K562 (cell line): ENCODE data around the gene VASH2. TPM values are rescaled to one million over a fixed set of nuclear protein-coding genes. Genes with fewer than 3 reads are reported as not detected.

Experiments used
- ATAC-seq: fragments of 200-7000 bp; cut with Tn5 transposase; 3 replicates; pipeline ENCODE4 v1.9.1; 2020; ENCODE audit warnings: moderate library complexity
- BruUV-seq: library from RNA; stranded (reverse); fragments of 400-500 nt; replicated peaks from 2 replicates; lab custom pipeline; 2021; lab: Mats Ljungman, UMichigan
- CTCF ChIA-PET: fragments of 300-600 bp; formaldehyde crosslinking; extraction: SDS; loops from one replicate; lab custom pipeline; 2021; ENCODE audit warnings: low intra/inter-chr PET ratio; lab: Yijun Ruan, JAX
- POLR2A ChIA-PET: fragments of 300-600, 350-650 bp; sonication (Branson Sonifier 250); formaldehyde crosslinking; extraction: SDS; loops from one replicate; lab custom pipeline; 2021; ENCODE audit warnings: antibody characterized with exemption, inconsistent platforms; lab: Yijun Ruan, JAX
- DNase-seq, 4 experiments: peaks; one replicate each; pipeline versions ENCODE4 v3.0.0 to v3.0.0-alpha.2; 2011 to 2018; ENCODE audit warnings: low spot score in 3 of 4, mixed read lengths in 3 of 4; ENCODE audit errors: extremely low read depth in 1 of 4
- FAIRE-seq: peaks from 2 replicates; lab custom pipeline; 2011; peaks lifted over from hg19 to GRCh38; lab: Jason Lieb, UNC
- H2AFZ ChIP-seq: 2 replicates; pipeline ENCODE4 v1.6.0; 2011; ENCODE audit warnings: low read depth, low read length, control low read depth, inconsistent platforms
- H3K27ac ChIP-seq: fragments of 200-600 bp; 3 replicates; pipeline ENCODE4 v1.8.0; 2011; ENCODE audit warnings: low read depth, mild to moderate bottlenecking, control low read depth, inconsistent platforms, low read length, moderate library complexity, mixed read lengths; ENCODE audit errors: extremely low read depth
- H3K27me3 ChIP-seq, 2 experiments: fragments of 300-600 bp in 1 of 2; 2 replicates in 1 of 2; 3 replicates in 1 of 2; pipeline versions ENCODE4 v1.6.0 to v1.8.0; 2011; ENCODE audit warnings: inconsistent platforms in 2 of 2, low read length in 2 of 2, mild to moderate bottlenecking in 1 of 2, mixed read lengths in 1 of 2, moderate library complexity in 1 of 2; ENCODE audit not compliant: control insufficient read depth in 2 of 2, insufficient read depth in 2 of 2
- H3K36me3 ChIP-seq: fragments of 300-600 bp; 3 replicates; pipeline ENCODE4 v1.8.0; 2011; ENCODE audit warnings: mild to moderate bottlenecking, low read length, inconsistent platforms; ENCODE audit not compliant: control insufficient read depth, insufficient read depth
- H3K4me1 ChIP-seq, 2 experiments: fragments of 200-600 bp in 1 of 2; replicated peaks in 1 of 2; 2 replicates in 1 of 2; 3 replicates in 1 of 2; pipeline versions ENCODE4 v1.5.1 to v1.8.0; 2011; ENCODE audit warnings: inconsistent platforms in 2 of 2, low read length in 2 of 2, mild to moderate bottlenecking in 1 of 2, mixed read lengths in 1 of 2, moderate library complexity in 1 of 2; ENCODE audit not compliant: control insufficient read depth in 2 of 2, insufficient read depth in 2 of 2
- H3K4me2 ChIP-seq: 2 replicates; pipeline ENCODE4 v1.6.1; 2011; ENCODE audit warnings: low read length, control low read depth, inconsistent platforms, mixed read lengths; ENCODE audit not compliant: insufficient read depth
- H3K4me3 ChIP-seq: fragments of 200-600 bp; sonication (generic), shearing (Covaris generic); 2 replicates; pipeline ENCODE4 v1.5.1; 2016; ENCODE audit warnings: control low read depth, inconsistent platforms
- H3K79me2 ChIP-seq: fragments of 200-600 bp; 3 replicates; pipeline ENCODE4 v1.8.0; 2011; ENCODE audit warnings: low read length, inconsistent platforms; ENCODE audit not compliant: control insufficient read depth, insufficient read depth
- H3K9ac ChIP-seq, 2 experiments: 2 replicates each; pipeline versions ENCODE4 v1.6.0 to v1.6.1; 2011; ENCODE audit warnings: low read depth in 2 of 2, low read length in 2 of 2, control low read depth in 1 of 2, inconsistent platforms in 1 of 2, mild to moderate bottlenecking in 1 of 2, mixed read lengths in 1 of 2; ENCODE audit not compliant: insufficient read depth in 1 of 2
- H3K9me1 ChIP-seq: one replicate; pipeline ENCODE4 v1.6.0; 2011; ENCODE audit warnings: inconsistent platforms, mild to moderate bottlenecking, low read length, moderate library complexity; ENCODE audit not compliant: control insufficient read depth, insufficient read depth
- H3K9me3 ChIP-seq: replicated peaks from 2 replicates; pipeline ENCODE4 v1.5.1; 2011; ENCODE audit warnings: low read depth, low read length, inconsistent platforms; ENCODE audit not compliant: control insufficient read depth, insufficient read depth
- H4K20me1 ChIP-seq: replicated peaks from 2 replicates; pipeline ENCODE4 v1.6.1; 2011; ENCODE audit warnings: low read length, inconsistent platforms, mixed read lengths; ENCODE audit not compliant: control insufficient read depth, insufficient read depth
- CBX3 ChIP-seq, 2 experiments: IDR thresholded peaks; 1 replicate in 1 of 2; 2 replicates in 1 of 2; pipeline ENCODE4 v1.6.1; 2012; ENCODE audit warnings: inconsistent platforms in 2 of 2, low read length in 2 of 2, borderline replicate concordance in 1 of 2, control low read depth in 1 of 2
- CCAR2 ChIP-seq: fragments of 200-400 bp; formaldehyde crosslinking; IDR thresholded peaks from 2 replicates; pipeline ENCODE4 v1.6.1; 2017; ENCODE audit warnings: mild to moderate bottlenecking, low read depth, low read length
- PURB ChIP-seq: sonication (generic); formaldehyde crosslinking; IDR thresholded peaks from 2 replicates; pipeline ENCODE4 v1.9.0; 2021; ENCODE audit warnings: low read depth, mild to moderate bottlenecking, missing genetic modification reagents
- SP1 ChIP-seq: sonication (generic); formaldehyde crosslinking; IDR thresholded peaks from 2 replicates; pipeline ENCODE4 v1.8.1; 2022; ENCODE audit warnings: mild to moderate bottlenecking, missing genetic modification reagents
- SRSF3 ChIP-seq: fragments of 200-400 bp; formaldehyde crosslinking; IDR thresholded peaks from 2 replicates; pipeline ENCODE4 v1.6.1; 2016; ENCODE audit warnings: mild to moderate bottlenecking, low read length, moderate library complexity; ENCODE audit not compliant: insufficient read depth
- TFAM ChIP-seq: fragments of 250-450 bp; sonication (Bioruptor Pico); conservative IDR thresholded peaks from 2 replicates; pipeline ENCODE4 v1.5.0; 2021; ENCODE audit warnings: mild to moderate bottlenecking, moderate library complexity
- TGIF2 ChIP-seq: sonication (generic); formaldehyde crosslinking; IDR thresholded peaks from 2 replicates; pipeline ENCODE4 v1.8.1; 2022; ENCODE audit warnings: mild to moderate bottlenecking, missing genetic modification reagents, moderate library complexity
- ZEB2 ChIP-seq: fragments of 450-650 bp; IDR thresholded peaks from 2 replicates; pipeline ENCODE4 v1.6.1; 2016
- WGBS: fragments of 100-300 bp; shearing (Covaris generic); methylation state at CpG from one replicate; pipeline ENCODE4 v1.1.6; 2016; ENCODE audit warnings: low coverage, mixed read lengths; ENCODE audit not compliant: insufficient coverage; ENCODE audit errors: missing lambda C conversion rate; 5-methylcytosine and 5-hydroxymethylcytosine counted together
- in situ Hi-C: fragments of 300-500 bp; cut with MboI; formaldehyde crosslinking; loops from 4 replicates; pipeline ENCODE4 v1.15.0; 2018; ENCODE audit warnings: inconsistent platforms, mixed read lengths
- intact Hi-C: fragments of 100-400 bp; cut with micrococcal nuclease; formaldehyde crosslinking; loops from 2 replicates; pipeline ENCODE4 v1.14.2; 2022
- polyA plus RNA-seq, 8 experiments: library from polyadenylated mRNA; depleted of rRNA in 4 of 8; stranded (reverse) in 5 of 8; unstranded in 3 of 8; fragments of >200 nt; fragmentation: Nextera tagmentation in 2 of 8; fragmentation: Illumina TruSeq in 1 of 8; extraction: Ambion mirVana in 2 of 8; extraction: Trizol in 1 of 8; gene quantifications; 2 replicates each; pipeline versions ENCODE4 v1.2.1 to v1.2.3, GENCODE V29; 2011 to 2014; ENCODE audit warnings: inconsistent platforms in 1 of 8, missing spikeins in 1 of 8
- total RNA-seq, 7 experiments: library from RNA; depleted of rRNA in 6 of 7; stranded (reverse); fragments of >200 nt in 6 of 7; fragmentation: Illumina TruSeq in 2 of 7; extraction: Trizol in 2 of 7; gene quantifications; 2 replicates each; pipeline versions ENCODE4 v1.2.1 to v1.2.3, GENCODE V29; 2011 to 2021; ENCODE audit warnings: low replicate concordance in 1 of 7
- TF ChIP-seq, protein P1 (sequence below), 2 experiments: fragments of 450-650 bp in 1 of 2; sonication (generic) in 1 of 2; formaldehyde crosslinking; conservative IDR thresholded peaks; 2 replicates each; pipeline versions ENCODE4 v1.4.0 to v1.8.1; 2020 to 2022; ENCODE audit warnings: mild to moderate bottlenecking in 1 of 2, missing genetic modification reagents in 1 of 2
- TF ChIP-seq, protein P2 (sequence below): sonication (generic); formaldehyde crosslinking; IDR thresholded peaks from 2 replicates; pipeline ENCODE4 v1.8.0; 2022; ENCODE audit warnings: mild to moderate bottlenecking, missing genetic modification reagents, borderline replicate concordance
- TF ChIP-seq, protein P3 (sequence below): fragments of 200-800 bp; sonication (Bioruptor generic); IDR thresholded peaks from 2 replicates; pipeline ENCODE4 v1.6.1; 2017; ENCODE audit warnings: missing genetic modification characterization, missing compliant biosample characterization

The VASH2 gene
- total and polyA plus RNA-seq, 9 of the 15 experiments (the other 6 are each of a cell fraction or from before 2014, with no cell fraction given): 0.04 to 0.40 (median 0.10) TPM; not detected in 1

DNA sequence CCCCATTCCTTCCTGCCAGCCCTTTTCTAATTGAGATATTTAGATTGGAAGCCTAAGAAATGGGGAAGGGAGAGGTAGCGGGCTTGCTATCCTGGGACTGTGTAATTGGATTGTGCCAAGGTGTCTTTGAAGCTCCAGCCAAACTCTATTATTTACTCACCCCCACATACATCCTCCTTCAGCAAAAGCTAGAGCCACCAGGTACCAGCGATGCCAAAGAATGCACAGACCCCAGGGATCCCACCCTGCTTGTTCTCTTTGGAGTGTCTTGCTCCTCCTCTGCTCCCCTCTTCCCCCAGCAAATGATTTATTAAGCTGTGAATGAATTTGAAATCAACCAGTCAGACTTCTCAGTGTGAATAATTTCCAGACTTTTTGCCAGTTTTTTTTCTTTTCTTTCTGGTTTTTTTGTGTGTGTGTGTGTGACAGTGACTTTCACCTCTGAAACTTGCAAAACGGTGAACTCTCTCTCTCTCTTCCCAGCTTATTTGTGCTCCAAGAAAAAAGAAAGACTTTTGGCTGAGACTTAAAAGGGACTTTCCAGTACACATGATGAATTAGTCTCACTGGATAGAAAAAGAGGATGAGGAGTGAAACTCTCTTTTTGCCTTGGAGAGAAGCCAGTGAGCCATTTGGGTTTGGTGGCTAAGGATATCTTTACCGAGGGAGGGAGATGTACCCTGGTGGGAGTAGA, 1.8 kb downstream of the VASH2 start:
- ATAC-seq (no peak), FAIRE-seq (no peak), DNase-seq (no peak)
- no peaks in the 10 kb centered on the region for H3K9me1 ChIP-seq
- H3K4me2 ChIP-seq: no peak overlapping the region
- no peak overlapping the region for H3K27ac ChIP-seq
- H2AFZ ChIP-seq: no peak overlapping the region
- H3K9ac ChIP-seq: no peak overlapping the region
- BruUV-seq: no TSS peak
- intact Hi-C loops (no loop called here), in situ Hi-C loops (no loop called here)
- TF ChIP-seq TFAM (CRISPR knock-in tag) (no peak), SRSF3 (no peak)
- TF ChIP-seq, protein P1, sequence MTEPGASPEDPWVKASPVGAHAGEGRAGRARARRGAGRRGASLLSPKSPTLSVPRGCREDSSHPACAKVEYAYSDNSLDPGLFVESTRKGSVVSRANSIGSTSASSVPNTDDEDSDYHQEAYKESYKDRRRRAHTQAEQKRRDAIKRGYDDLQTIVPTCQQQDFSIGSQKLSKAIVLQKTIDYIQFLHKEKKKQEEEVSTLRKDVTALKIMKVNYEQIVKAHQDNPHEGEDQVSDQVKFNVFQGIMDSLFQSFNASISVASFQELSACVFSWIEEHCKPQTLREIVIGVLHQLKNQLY (CRISPR knock-in tag; conservative IDR thresholded peaks at IDR 0.05): no peak
- peaks cover 70 to 81% of the 10 kb centered on the region in 2 experiments for H3K27me3 ChIP-seq
- peaks cover 0 to 16% of the 10 kb centered on the region in 2 experiments; a peak in 2 of 5 replicates for H3K4me1 ChIP-seq
- no peaks in the 10 kb centered on the region for H4K20me1 ChIP-seq
- WGBS: 5% methylated on average over 4 of the region's 4 CpGs
- H3K4me3 ChIP-seq: no peak overlapping the region
- H3K9me3 ChIP-seq: no peaks in the 10 kb centered on the region
- CTCF ChIA-PET: no interaction called here
- H3K79me2 ChIP-seq: no peaks in the 10 kb centered on the region
- no peaks in the 10 kb centered on the region for H3K36me3 ChIP-seq
- POLR2A ChIA-PET: no interaction called here

DNA sequence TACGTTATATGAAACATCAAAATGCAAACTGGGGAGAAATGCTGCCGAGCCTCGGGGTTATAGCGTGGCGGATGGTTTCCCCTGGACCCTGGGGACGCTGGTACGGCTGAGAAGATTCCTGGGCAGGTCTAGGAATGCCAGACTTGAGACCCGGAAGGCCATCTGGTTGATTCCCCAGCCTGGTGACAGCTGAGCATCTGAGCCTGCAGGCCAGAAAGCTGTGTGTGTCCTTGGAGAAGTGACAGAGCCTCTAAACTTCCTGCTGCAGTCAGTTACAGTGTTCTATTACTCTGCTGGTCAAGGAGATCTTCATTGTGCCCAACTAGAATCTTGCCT, 2.3 kb downstream of the VASH2 start:
- Histone ChIP-seq H3K27ac (no peak overlapping the region), H3K4me2 (no peak overlapping the region), H2AFZ (no peak overlapping the region), H3K4me1 (peaks cover 0 to 16% of the 10 kb centered on the region in 2 experiments; a peak in 2 of 5 replicates), H3K36me3 (no peaks in the 10 kb centered on the region), H3K9me1 (no peaks in the 10 kb centered on the region), H3K27me3 (peaks cover 70 to 84% of the 10 kb centered on the region in 2 experiments), H3K9ac (no peak overlapping the region), H3K4me3 (no peak overlapping the region), H4K20me1 (no peaks in the 10 kb centered on the region), H3K79me2 (no peaks in the 10 kb centered on the region), H3K9me3 (no peaks in the 10 kb centered on the region)
- 0% methylated on average over 8 of the region's 8 CpGs for WGBS
- FAIRE-seq (no peak), DNase-seq (no peak), ATAC-seq (no peak)
- in situ Hi-C loops: no loop called here
- ChIA-PET POLR2A (no interaction called here), CTCF (no interaction called here)
- BruUV-seq: no TSS peak
- intact Hi-C loops: no loop called here
- TF ChIP-seq ZEB2 (no peak), PURB (CRISPR knock-in tag) (no peak), CBX3 (IDR thresholded peaks at IDR 0.05; ENCODE audit: borderline replicate concordance in 1 of 2, low read length in 2 of 2) (no peak), TGIF2 (CRISPR knock-in tag) (no peak), CCAR2 (no peak), SP1 (CRISPR knock-in tag) (no peak)
- TF ChIP-seq, protein P2, sequence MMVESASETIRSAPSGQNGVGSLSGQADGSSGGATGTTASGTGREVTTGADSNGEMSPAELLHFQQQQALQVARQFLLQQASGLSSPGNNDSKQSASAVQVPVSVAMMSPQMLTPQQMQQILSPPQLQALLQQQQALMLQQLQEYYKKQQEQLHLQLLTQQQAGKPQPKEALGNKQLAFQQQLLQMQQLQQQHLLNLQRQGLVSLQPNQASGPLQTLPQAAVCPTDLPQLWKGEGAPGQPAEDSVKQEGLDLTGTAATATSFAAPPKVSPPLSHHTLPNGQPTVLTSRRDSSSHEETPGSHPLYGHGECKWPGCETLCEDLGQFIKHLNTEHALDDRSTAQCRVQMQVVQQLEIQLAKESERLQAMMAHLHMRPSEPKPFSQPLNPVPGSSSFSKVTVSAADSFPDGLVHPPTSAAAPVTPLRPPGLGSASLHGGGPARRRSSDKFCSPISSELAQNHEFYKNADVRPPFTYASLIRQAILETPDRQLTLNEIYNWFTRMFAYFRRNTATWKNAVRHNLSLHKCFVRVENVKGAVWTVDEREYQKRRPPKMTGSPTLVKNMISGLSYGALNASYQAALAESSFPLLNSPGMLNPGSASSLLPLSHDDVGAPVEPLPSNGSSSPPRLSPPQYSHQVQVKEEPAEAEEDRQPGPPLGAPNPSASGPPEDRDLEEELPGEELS (CRISPR knock-in tag): no peak
- TF ChIP-seq, protein P3, sequence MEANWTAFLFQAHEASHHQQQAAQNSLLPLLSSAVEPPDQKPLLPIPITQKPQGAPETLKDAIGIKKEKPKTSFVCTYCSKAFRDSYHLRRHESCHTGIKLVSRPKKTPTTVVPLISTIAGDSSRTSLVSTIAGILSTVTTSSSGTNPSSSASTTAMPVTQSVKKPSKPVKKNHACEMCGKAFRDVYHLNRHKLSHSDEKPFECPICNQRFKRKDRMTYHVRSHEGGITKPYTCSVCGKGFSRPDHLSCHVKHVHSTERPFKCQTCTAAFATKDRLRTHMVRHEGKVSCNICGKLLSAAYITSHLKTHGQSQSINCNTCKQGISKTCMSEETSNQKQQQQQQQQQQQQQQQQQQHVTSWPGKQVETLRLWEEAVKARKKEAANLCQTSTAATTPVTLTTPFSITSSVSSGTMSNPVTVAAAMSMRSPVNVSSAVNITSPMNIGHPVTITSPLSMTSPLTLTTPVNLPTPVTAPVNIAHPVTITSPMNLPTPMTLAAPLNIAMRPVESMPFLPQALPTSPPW: no peak
